Left hindlimb (tissue), 1 donor: ENCODE results near the gene TNRC18.

ENCODE experiments used
- DNase-seq: peaks from one replicate; pipeline ENCODE4 v3.0.0-alpha.2; 2018

TNRC18 gene

GRCh38 chr7:5451391-5451790, 27.8 kb upstream of the TNRC18 start:
- DNase-seq: no peak

GRCh38 chr7:5450549-5451327, 27.1 kb upstream of the TNRC18 start:
- DNase-seq: peak; percentile 77

GRCh38 chr7:5448378-5449037, 24.9 kb upstream of the TNRC18 start:
- no peak for DNase-seq

DNA sequence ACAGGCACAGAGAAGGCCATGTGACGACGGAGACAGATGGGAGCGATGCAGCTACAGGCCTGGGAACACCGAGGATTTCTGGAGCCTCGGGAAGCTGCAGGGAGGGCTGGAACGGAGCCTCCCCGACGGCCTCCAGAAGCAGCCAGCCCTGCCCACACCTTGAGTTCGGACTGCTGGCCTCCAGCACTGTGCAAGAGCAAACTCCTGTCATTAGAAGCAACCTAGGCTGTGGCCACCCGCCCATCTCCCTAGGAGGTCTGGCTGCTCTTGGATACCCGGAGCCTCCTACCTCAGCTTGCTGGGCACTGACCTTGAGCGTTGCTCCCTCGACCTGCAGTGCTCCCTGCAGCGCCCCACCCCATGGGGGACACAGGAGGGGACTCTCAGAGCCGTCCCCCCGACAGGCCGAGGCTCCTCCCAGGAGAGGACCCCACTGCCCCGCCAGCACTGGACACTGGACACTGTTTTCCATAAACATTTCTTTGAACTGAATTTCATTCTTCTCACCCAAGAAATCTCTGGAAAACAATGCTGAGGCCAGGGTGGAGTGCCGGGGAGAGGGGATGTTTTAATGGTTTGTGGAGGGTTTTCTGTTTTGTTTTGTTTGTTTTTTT, 22.5 kb upstream of the TNRC18 start:
- DNase-seq: no peak

DNA sequence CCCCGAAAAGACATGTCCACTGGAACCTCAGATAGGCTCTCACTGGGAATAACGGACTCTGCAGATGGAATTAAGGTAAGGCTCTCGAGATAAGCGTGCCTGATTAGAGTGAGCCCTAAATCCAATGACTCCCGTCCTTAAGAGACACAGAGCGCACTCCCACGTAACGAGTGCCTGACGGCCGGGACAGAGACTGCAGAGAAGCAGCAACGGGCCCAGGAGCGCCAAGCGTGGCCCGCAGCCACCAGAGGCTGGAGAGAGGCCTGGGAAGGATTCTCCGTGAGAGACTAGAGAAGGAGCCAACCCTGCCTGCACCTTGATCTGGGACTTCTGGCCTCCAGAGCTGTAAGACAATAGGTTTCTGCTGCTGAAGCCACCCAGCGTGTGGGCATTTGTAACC, 20.0 kb upstream of the TNRC18 start:
- DNase-seq: no peak

DNA sequence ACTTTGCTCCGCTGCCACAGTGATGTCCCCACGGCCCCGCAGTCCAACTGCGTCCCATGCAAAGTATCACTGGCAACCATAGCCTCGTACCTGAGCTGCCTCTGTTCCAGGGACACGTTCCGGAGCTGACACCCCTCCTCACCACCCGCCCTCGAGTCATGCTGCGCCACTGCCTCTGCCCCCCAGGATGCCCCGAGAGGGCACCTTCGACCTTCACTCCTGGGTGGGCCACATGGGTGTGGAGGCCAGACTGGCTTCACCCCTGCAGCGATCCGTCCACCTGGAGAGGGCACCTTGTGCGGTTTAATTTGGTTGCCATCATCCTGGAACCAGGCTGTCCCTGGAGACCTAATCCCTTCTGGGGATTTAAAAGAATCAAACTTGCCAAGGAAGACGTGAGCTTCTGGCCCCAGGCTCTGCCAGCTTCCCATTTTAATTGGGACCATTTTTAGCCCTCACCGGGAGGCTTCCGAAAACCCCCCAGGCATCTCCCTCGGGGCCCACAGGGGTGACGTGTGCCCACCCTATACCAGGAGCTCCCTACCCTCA, 19.2 kb upstream of the TNRC18 start:
- no peak for DNase-seq

- DNase-seq: peak; percentile 48
These were observed 18.3 kb upstream of the TNRC18 start for GRCh38 chr7:5441840-5442503.

DNA sequence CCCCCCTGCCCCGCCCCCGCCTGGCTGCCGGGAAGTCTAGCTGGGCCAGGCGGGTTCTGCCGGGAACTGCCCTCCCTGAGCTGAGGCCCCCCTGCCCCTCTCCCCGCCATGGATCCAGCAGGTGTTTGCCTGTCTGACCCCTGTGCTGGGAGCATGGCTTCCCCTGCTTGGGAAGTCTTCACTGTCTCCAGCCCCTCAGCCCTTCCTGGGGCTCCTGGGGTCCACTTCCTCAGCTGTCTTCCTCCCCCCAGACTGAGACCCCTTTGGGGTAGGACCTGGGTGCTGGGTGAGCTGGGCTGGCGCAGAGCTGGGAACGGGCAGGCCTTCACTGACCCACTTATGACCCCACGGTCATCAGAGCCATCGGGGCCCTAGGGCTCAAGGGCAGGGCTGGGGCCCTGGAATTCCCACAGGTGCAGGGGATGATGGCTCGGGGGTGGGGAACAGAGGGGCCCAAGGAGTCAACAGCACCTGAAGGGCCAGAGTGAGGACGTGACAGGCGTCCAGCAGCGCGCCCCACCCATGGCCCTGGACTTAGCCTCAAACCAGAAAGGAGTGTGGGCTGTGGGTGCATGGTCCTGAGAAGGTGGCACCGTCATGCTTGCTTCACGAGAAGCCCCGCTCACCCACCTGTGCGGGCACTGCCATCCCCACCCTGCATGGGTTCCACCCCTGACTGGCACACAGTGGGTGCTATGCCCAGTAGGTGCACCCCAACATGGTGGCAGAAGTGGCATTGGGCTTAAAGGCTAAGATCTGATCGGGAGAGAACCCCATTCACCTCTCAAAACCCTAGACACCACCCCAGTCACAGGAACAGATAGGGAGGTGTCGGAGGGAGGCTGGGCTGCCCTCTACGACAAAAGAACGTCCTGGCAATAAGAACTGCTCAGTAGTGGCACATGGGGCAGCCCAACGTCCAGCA, 16.2 kb upstream of the TNRC18 start:
- DNase-seq: no peak

- DNase-seq: no peak
These were observed 15.6 kb upstream of the TNRC18 start for GRCh38 chr7:5439209-5439571.

- DNase-seq: no peak
These were observed 14.4 kb upstream of the TNRC18 start for GRCh38 chr7:5437987-5438386.

DNA sequence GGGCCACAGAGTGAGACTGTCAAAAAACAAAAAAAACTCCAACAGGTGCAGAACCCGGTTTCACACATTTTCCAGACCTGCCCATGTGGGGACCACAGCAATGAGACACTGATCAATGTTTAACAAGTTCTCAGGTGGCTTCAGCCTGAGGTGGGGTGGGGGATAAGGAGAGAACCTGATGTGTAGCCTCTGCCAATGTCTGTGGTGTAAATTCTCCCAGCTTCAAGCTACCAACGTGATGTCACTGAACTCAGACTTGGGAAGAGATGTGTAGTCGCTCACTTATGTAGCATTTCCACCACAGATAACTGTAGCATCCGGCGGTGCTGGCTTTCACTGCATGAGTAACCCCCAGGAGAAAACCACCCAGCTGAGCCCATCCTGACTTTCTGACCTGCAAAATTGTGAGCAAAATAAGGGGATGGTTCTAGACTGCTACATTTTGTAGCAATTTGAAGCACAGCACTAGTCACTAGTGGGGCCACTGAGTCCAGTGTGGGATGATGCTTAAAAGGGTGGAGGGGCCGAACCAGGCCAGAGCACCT, 13.8 kb upstream of the TNRC18 start:
- no peak for DNase-seq

DNA sequence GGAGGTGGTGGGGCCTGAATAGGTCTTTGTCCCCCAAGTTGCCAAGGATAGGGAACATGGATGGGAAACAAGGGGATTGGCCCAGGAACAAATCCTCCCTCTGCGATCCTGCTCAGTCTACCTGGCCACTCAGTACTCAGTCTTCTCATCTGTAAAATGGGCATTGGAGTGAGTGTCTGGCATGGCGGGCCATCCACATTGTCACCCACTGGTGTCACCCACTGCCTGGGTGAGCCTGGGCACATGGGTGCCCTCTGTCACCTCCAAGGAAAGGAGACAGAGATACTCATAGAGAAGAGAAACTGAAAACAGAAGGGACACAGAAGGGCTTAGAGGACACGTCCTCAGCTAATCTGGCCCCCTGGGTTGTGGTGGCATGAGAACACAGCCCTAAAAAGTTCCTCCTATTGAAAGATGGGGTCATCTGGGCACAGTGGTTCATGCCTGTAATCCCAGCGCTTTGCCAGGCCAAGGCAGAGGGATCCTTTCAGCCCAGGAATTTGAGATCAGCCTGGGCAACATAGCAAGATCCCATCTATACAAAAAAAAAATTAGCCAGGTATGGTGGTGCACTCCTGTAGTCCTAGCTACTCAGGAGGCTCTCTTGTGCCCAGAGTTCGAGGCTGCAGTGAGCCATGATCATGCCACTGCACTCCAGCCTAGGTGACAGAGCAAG, 12.5 kb upstream of the TNRC18 start:
- DNase-seq: no peak

DNA sequence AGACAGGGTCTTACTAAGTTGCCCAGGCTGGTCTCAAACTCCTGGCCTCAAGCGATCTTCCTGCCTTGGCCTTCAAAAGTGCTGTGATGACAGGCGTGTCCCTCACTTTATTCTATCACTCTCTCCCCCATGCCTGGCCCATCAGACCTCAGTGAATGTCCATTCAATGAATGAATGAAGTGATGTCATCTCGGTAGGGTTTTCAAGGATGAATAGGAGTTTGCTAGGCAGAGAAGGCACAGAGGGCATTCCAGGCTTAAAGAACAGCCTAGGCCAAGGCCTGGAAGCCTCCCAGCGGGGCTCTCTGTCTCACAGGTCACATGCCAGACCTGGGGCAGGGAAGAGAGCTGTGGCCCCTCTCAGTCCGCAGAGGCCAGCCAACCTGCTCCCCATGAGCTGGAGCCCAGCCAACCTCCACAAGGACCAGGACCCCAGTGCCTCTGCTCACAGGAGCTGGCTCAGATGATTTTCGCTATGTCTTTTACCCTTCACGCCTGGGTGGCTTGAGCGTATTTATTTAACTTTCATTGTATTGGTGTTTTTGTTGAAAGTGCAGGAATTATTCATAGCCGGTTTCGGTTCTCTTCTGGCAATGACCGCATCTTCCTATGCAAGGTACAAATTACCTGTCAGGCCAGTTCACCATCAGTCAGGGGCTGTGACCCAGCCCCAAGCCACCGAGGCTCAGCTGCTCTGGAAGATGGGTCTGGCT, 11.8 kb upstream of the TNRC18 start:
- DNase-seq: no peak

DNA sequence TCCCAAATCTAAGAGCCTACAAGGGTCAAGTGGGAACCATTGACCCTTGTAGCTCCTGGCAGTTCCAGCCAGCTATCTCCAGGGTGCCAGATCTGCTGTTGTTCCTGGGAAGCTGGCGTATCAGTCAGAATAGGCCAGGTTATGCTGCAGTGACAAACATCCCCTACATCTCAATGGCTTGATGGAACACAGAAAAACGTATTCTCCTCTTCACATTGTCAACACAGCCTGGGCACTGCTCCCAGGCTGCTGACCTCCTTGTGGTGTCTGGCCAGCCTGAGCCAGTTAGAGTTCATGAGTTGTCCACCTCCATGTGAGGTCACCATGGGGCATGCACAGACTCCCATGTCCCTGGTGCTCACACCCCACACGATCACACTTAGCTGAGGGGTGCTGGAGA, 9.5 kb upstream of the TNRC18 start:
- no peak for DNase-seq

GRCh38 chr7:5432691-5433090, 9.1 kb upstream of the TNRC18 start:
- DNase-seq: no peak

GRCh38 chr7:5431560-5432015, 8.0 kb upstream of the TNRC18 start:
- DNase-seq: no peak

DNA sequence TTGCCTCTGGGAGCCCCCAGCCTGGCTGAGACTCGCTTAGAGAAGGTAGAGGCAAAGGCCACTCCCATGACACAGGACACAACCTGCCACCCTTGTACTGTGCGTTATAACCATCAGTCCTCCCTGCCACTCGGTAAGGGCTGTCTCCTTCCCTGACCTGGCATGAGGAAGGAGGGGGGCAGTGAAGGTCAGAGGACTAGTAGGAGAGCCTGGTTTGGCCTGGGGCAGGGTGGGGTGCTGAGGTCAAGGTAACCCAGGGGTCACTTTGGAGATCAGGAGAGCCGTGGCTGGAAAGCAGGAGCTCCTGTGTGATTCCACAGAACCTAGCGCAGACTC, 6.9 kb upstream of the TNRC18 start:
- DNase-seq: no peak

DNA sequence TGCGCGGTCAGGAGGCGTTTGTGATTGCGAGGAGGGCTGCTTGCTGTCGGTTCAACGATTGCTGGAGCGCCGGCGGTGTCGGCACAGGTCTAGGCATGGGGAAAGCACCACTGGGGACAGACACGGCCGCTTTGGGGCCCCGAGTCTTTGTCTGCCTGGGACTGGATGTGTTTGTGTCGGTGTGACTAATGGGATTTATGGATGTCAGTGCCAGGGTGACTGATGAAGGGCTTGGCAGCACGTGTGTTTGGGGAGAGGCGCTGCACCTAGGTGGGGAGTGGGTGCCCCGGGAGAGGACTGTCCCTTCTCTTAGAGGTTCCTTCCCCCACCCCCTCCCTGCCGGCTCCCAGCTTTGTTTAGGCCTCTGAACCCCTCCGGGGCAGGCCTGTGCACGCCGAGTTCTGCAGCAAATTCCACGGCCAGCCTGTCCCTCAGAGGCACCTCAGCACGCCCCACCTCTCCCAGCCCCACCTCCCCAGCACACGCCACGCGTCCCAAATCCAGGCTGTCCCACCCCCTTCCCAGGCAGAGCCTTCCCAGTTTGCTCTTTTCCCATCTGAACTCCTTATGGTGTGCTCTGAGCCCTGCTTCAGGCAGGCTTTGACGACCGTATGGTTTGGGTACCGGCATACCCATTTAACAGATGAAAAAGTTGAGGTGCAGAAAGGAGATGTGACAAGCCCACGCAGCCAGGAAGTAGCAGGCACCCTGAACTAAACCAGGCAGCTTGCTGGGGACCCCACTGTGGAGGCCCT, 6.4 kb upstream of the TNRC18 start:
- peak; percentile 79 for DNase-seq

DNA sequence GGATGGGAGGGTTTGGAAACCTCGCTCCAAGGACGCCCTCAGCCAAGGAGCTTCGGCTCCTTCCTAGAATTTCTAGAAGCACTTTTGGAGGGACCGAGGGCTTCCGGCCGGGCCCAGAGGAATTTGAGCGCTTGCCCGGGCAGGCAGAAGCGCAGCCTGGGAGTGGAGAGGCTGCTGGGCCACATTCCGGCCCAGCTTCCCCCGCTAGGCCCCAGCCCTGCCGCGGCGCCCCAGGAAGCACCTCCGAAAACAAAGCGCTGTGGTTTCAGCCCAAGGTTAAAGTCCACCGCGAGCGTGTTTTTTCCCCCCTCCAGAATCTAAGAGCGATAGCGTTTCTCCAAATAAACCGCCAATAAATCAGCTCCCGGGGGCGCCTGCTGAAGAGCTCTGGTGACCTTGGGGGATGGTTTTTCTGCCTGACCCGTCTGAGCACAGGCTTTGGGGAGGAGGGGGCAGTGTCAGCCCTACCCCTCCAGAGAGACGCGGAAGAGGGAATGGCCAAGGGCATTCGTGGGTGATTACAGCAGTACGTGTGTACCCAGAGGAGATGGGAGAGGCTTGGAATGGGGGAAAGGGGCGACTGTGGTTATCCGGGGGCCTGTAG, 5.7 kb upstream of the TNRC18 start:
- peak; percentile 78 for DNase-seq
